Measurements from ENCODE around the gene TEKTIP1.

TEKTIP1 gene

GRCh38 chr19:3586127-3586626, 47.2 kb downstream of the TEKTIP1 start:
- TF ChIP-seq GATA3 (IDR thresholded peaks at IDR 0.05; ENCODE audit: low read depth, low read length): no peak

GRCh38 chr19:3586707-3587346, 47.9 kb downstream of the TEKTIP1 start:
- TF ChIP-seq GATA3 (IDR thresholded peaks at IDR 0.05; ENCODE audit: low read depth, low read length): no peak
- no peak for TF ChIP-seq GATA2 (IDR thresholded peaks at IDR 0.05; ENCODE audit: low read depth, low read length)

- TF ChIP-seq GATA3 (IDR thresholded peaks at IDR 0.05; ENCODE audit: low read depth, low read length) (no peak), GATA2 (IDR thresholded peaks at IDR 0.05; ENCODE audit: low read depth, low read length) (no peak)
These were observed 50.5 kb downstream of the TEKTIP1 start for GRCh38 chr19:3589439-3589838.

GRCh38 chr19:3589949-3590348, 51.0 kb downstream of the TEKTIP1 start:
- TF ChIP-seq GATA2 (IDR thresholded peaks at IDR 0.05; ENCODE audit: low read depth, low read length) (no peak), GATA3 (IDR thresholded peaks at IDR 0.05; ENCODE audit: low read depth, low read length) (no peak)

GRCh38 chr19:3590991-3591659, 52.2 kb downstream of the TEKTIP1 start:
- TF ChIP-seq GATA3 (IDR thresholded peaks at IDR 0.05; ENCODE audit: low read depth, low read length) (no peak), GATA2 (IDR thresholded peaks at IDR 0.05; ENCODE audit: low read depth, low read length) (no peak)

- TF ChIP-seq GATA2 (IDR thresholded peaks at IDR 0.05; ENCODE audit: low read depth, low read length): no peak
- no peak for TF ChIP-seq GATA3 (IDR thresholded peaks at IDR 0.05; ENCODE audit: low read depth, low read length)
These were observed 53.1 kb downstream of the TEKTIP1 start for GRCh38 chr19:3591876-3592613.

DNA sequence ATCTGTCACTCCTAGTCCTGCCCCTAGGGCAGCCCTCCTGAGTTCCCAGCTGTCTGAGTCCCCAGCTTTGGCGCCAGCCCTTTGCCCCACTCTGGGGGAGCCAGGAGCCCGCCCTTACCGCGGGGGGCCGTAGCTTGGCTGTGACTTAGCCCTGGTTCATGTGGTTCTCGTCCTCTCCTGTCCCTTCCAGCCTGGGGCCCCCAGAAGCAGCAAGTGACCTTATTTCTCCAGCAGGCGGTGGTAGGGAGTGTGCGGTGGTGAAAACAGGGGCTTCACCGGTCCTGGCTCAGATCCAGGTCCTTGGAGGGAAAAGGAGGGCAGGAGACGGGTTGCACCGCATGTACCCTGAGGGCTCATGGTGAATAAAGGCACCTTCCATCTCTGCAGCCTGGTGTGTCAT, 54.2 kb downstream of the TEKTIP1 start:
- TF ChIP-seq GATA3 (IDR thresholded peaks at IDR 0.05; ENCODE audit: low read depth, low read length) (no peak), GATA2 (IDR thresholded peaks at IDR 0.05; ENCODE audit: low read depth, low read length) (no peak)
